AG09319 (cell line): ENCODE data around the gene EGFR.

Experiments used
- DNase-seq: peaks from one replicate; pipeline ENCODE4 v3.0.0-alpha.2; 2010; ENCODE audit warnings: low read depth; ENCODE audit errors: extremely low read depth
- TF ChIP-seq, protein P1 (sequence below): IDR thresholded peaks from 2 replicates; pipeline ENCODE4 v1.5.1; 2011; ENCODE audit warnings: low read depth, mild to moderate bottlenecking, inconsistent platforms, low read length, moderate library complexity

The EGFR gene

DNA sequence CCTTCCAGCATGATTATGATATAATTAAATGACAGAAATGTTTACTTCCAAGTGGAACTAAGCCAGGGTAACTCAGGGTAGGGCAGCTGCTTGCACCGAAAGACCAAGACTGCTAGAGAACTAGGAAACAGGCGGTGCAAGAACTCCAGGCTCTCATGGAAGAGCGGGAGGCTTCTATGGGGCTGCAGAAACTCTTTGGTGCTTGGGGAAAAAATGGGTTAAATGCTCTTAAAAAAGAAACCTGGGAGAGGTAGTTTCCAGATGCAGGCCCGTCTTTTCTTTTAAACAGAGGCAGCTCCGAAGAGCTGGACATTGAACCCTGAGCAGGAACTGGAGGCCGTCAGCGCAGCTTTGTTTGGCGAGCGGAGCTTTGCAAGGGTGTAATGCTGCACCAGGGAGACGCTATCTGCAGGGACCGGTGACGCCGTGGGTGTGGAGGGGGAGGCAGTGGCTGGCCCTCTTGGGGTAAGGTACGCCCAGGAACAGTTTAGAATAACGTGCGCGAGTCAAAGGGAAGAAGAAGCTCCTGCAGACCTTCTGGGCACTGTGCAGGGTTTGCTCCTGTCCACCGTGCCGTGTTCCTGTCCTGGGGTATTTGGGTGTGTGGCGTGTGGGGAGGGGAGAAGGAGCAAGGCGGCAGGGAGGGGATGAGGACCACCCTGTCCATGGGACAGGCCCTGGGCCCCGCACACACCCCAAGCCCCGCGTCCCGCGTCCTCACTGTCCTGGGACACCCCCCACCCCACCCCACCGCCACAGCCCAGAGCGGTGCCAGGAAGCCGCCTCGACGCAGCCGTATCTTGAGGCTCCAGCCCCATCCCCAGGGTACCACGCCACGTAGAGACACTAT, 59.0 kb downstream of the EGFR start:
- TF ChIP-seq, protein P1, sequence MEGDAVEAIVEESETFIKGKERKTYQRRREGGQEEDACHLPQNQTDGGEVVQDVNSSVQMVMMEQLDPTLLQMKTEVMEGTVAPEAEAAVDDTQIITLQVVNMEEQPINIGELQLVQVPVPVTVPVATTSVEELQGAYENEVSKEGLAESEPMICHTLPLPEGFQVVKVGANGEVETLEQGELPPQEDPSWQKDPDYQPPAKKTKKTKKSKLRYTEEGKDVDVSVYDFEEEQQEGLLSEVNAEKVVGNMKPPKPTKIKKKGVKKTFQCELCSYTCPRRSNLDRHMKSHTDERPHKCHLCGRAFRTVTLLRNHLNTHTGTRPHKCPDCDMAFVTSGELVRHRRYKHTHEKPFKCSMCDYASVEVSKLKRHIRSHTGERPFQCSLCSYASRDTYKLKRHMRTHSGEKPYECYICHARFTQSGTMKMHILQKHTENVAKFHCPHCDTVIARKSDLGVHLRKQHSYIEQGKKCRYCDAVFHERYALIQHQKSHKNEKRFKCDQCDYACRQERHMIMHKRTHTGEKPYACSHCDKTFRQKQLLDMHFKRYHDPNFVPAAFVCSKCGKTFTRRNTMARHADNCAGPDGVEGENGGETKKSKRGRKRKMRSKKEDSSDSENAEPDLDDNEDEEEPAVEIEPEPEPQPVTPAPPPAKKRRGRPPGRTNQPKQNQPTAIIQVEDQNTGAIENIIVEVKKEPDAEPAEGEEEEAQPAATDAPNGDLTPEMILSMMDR = no peak
- no peak for DNase-seq

GRCh38 chr7:55078465-55079372, 59.9 kb downstream of the EGFR start:
- DNase-seq = no peak
- TF ChIP-seq, protein P1 = no peak

GRCh38 chr7:55080000-55080623, 61.3 kb downstream of the EGFR start:
- TF ChIP-seq, protein P1 = no peak
- DNase-seq = no peak

GRCh38 chr7:55081068-55081467, 62.3 kb downstream of the EGFR start:
- TF ChIP-seq, protein P1 = no peak
- DNase-seq = no peak

DNA sequence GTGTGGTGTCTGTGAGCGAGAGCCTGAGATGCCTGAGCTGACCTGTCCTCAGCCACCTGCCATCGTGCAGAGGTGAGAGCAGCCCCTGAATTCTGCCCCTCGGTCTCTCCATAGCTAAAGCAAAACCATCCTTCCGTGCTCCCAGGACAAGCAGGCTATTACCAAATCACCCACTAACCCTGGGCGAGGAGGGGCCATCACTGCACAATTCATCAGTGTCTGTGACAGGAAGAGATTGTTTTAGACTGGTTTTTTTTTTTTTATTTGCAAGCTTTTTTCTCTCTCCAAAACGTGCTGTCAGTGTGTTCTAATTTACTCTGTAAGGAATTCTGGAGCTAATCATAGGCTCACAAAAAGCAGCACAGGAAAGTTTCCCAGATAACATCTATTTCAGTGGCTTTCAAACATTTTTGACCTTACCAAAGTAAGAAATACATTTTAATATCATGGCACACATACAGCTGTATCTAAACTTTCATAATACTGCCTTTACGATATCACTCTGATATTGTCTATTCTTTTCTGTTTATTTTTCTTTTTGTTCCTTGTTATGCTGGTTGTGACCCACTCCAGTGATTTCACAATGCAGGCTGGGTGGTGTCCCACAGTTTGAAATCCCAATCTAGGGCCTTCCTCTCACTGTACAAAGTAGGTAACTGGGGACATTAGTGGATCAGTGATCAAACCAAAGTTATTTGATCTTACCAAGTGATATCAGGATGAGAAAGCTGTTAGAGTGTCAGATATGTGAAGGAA, 62.8 kb downstream of the EGFR start:
- no peak for DNase-seq

GRCh38 chr7:55082228-55082603, 63.4 kb downstream of the EGFR start:
- TF ChIP-seq, protein P1 = no peak
- DNase-seq = no peak

More for the DNA sequence above, 62.8 kb downstream of the EGFR start:
- TF ChIP-seq, protein P1 = no peak
